Measurements from ENCODE around the gene APBA1.

- TF ChIP-seq CTCF (IDR thresholded peaks at IDR 0.05) (no peak), EZH2phosphoT487 (IDR thresholded peaks at IDR 0.05) (no peak), EZH2 (IDR thresholded peaks at IDR 0.05) (no peak)
These were observed 69.4 kb downstream of the APBA1 start for GRCh38 chr9:69602773-69603172.

All from neural progenitor cell (in vitro differentiated cells).